GM12873 (cell line): ENCODE data around the gene MLX.
"Not testable (repeated sequence)": the region's sequence is repeated elsewhere in the genome, so short reads cannot be mapped to it uniquely, and the experiment has no call there.

Source experiments
- CTCF ChIP-seq: IDR thresholded peaks from 2 replicates; pipeline ENCODE4 v1.5.1; 2012; ENCODE audit warnings: low read depth, mild to moderate bottlenecking, moderate library complexity, low read length, control low read depth; ENCODE audit not compliant: insufficient read depth; ENCODE audit errors: missing control alignments

Gene MLX

GRCh38 chr17:42548070-42548837, 18.6 kb upstream of the MLX start:
- TF ChIP-seq CTCF, result peak; percentile 57

DNA sequence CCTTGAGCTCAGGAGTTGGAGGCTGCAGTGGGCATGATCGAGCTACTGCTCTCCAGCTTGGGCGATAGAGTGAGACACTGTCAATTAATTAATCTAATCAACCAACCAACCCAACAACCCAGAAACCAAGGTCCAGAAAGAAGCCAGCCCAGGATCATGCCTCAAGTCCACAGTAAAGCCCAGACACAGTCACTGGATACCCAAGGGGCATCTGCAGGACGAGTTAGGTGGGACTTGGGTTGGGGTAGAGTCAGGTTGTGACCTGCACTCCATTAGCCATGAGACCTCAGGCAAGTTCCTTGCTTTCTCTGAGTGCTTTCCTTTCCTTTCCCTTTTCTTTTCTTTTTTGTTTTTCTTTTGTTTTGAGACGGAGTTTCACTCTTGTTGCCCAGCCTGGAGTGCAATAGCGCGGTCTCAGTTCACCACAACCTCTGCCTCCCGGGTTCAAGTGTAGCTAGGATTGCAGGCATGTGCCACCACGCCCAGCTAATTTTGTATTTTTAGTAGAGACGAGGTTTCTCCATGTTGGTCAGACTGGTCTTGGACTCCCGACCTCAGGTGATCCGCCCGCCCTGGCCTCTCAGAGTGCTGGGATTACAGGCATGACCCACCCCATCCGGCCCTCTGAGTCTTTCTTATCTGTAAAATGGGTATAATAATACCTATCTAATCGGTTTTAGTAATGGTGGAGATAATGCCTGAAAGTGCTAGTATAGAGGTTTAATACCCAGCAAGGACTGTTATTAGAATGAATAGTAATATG, 17.7 kb upstream of the MLX start:
- no peak for TF ChIP-seq CTCF

GRCh38 chr17:42552736-42553135, 14.2 kb upstream of the MLX start, which contains the start of gene HSD17B1:
Gene HSD17B1 (plus strand): TSS chr17:42552923. CDS start chr17:42552934, 11 bp downstream.
- not testable (repeated sequence) for TF ChIP-seq CTCF

- no peak for TF ChIP-seq CTCF
Observed at GRCh38 chr17:42553161-42553818, 13.6 kb upstream of the MLX start.

GRCh38 chr17:42553866-42554249, 13.0 kb upstream of the MLX start:
- TF ChIP-seq CTCF, result peak; percentile 6

- TF ChIP-seq CTCF, result no peak
Observed at GRCh38 chr17:42554250-42555121, 12.4 kb upstream of the MLX start.
